ENCODE data around the gene TTC9C. TPM values are rescaled to one million over a fixed set of nuclear protein-coding genes. Genes with fewer than 3 reads are reported as not detected.

TTC9C gene
- total and polyA plus RNA-seq, 2 of the 13 experiments (the other 11 are each of a cell fraction or from before 2014, with no cell fraction given), result 28.0 to 36.4 TPM

DNA sequence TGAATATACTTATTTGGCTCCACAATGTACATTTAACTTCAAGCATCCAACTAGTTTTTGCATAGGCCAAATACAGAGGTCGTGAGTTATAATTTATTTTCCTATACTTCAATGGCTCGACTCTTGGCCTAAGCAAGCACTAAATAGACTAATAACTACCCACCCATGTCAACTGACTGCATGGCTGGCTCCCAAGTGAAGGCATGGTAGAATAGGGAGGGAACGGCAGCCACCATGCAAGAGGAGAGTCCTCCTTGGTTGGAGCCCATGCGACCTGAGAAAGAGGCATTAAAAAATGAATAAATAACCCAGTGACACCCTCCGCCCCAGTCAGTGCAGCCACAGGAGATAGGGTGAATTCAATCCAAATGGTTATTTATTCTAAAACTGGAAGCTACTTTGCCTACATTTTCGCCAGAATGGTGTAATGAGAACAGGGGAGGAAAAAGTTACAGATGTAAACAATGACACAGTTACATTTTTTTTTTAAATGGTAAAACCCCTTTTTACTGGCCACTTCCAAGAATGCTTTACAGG, 15.9 kb upstream of the TTC9C start:
- ATAC-seq, result no peak
- H3K4me3 ChIP-seq (replicated peaks in 1 of 3; ENCODE audit: insufficient read depth in 1 of 3, low read depth in 2 of 3, low read length in 3 of 3), result no peak overlapping the region
- H2AFZ ChIP-seq (ENCODE audit: low read length), result no peak overlapping the region
- no peak for FAIRE-seq
- no peaks in the 10 kb centered on the region for H3K9me3 ChIP-seq (ENCODE audit: low read length)
- peaks cover 28 to 80% of the 10 kb centered on the region in 2 experiments for H3K36me3 ChIP-seq (replicated peaks in 1 of 2; ENCODE audit: control insufficient read depth in 1 of 2, insufficient read depth in 2 of 2, low read length in 2 of 2)
- H3K4me1 ChIP-seq (ENCODE audit: insufficient read depth, low read length), result no peaks in the 10 kb centered on the region
- intact Hi-C loops (cut with micrococcal nuclease; ENCODE audit: unreplicated experiment), result no loop called here
- BruUV-seq (replicated peaks), result no TSS peak
- 96% methylated on average over 6 of the region's 6 CpGs for WGBS (ENCODE audit: low lambda C conversion rate)
- H3K9ac ChIP-seq (ENCODE audit: insufficient read depth, low read depth, low read length), result no peak overlapping the region
- H3K4me2 ChIP-seq (ENCODE audit: low read depth, low read length), result no peak overlapping the region
- POLR2A ChIA-PET, result no interaction called here
- in situ Hi-C loops (cut with HindIII; ENCODE audit: extremely low pct_ligation_motif_present, low pct_unique_long_range_greater_than_20kb), result no loop called here
- DNase-seq (ENCODE audit: low spot score), result no peak
- CTCF ChIA-PET (ENCODE audit: low intra/inter-chr PET ratio, low total read pairs), result no interaction called here
- H3K27ac ChIP-seq (ENCODE audit: extremely low read length, insufficient read depth, low read length), result no peak overlapping the region
- H3K79me2 ChIP-seq (ENCODE audit: insufficient read depth, low read length), result peaks cover 5% of the 10 kb centered on the region
- TF ChIP-seq FIP1L1 (IDR thresholded peaks at IDR 0.05; ENCODE audit: borderline replicate concordance, insufficient read depth, low read depth, low read length), result no peak
- TF ChIP-seq ZSCAN22 (CRISPR knock-in tag; IDR thresholded peaks at IDR 0.05), result no peak
- TF ChIP-seq, protein P1, sequence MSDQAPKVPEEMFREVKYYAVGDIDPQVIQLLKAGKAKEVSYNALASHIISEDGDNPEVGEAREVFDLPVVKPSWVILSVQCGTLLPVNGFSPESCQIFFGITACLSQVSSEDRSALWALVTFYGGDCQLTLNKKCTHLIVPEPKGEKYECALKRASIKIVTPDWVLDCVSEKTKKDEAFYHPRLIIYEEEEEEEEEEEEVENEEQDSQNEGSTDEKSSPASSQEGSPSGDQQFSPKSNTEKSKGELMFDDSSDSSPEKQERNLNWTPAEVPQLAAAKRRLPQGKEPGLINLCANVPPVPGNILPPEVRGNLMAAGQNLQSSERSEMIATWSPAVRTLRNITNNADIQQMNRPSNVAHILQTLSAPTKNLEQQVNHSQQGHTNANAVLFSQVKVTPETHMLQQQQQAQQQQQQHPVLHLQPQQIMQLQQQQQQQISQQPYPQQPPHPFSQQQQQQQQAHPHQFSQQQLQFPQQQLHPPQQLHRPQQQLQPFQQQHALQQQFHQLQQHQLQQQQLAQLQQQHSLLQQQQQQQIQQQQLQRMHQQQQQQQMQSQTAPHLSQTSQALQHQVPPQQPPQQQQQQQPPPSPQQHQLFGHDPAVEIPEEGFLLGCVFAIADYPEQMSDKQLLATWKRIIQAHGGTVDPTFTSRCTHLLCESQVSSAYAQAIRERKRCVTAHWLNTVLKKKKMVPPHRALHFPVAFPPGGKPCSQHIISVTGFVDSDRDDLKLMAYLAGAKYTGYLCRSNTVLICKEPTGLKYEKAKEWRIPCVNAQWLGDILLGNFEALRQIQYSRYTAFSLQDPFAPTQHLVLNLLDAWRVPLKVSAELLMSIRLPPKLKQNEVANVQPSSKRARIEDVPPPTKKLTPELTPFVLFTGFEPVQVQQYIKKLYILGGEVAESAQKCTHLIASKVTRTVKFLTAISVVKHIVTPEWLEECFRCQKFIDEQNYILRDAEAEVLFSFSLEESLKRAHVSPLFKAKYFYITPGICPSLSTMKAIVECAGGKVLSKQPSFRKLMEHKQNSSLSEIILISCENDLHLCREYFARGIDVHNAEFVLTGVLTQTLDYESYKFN (CRISPR knock-in tag; conservative IDR thresholded peaks at IDR 0.05), result no peak
- TF ChIP-seq ZNF468 (CRISPR knock-in tag; IDR thresholded peaks at IDR 0.05), result no peak
- TF ChIP-seq HNF4G (IDR thresholded peaks at IDR 0.05; ENCODE audit: borderline replicate concordance, low read depth, low read length), result no peak
- no peak for TF ChIP-seq HNF4G (CRISPR knock-in tag; IDR thresholded peaks at IDR 0.05; ENCODE audit: borderline replicate concordance, low read depth)
- TF ChIP-seq KDM1A (CRISPR knock-in tag; IDR thresholded peaks at IDR 0.05), result no peak
- no peak for TF ChIP-seq ZNF549 (CRISPR knock-in tag; IDR thresholded peaks at IDR 0.05)
- TF ChIP-seq ZNF251 (CRISPR knock-in tag; IDR thresholded peaks at IDR 0.05), result no peak
- H4K20me1 ChIP-seq (ENCODE audit: insufficient read depth, low read length), result no peaks in the 10 kb centered on the region; the same call in 1 of the 2 replicates
- no peaks in the 10 kb centered on the region for H3K27me3 ChIP-seq (ENCODE audit: control insufficient read depth in 1 of 2, insufficient read depth in 2 of 2, low read length in 2 of 2)
